HG02943 (cell line): ENCODE data around the gene ZNF350.
"Not testable (repeated sequence)": the region's sequence is repeated elsewhere in the genome, so short reads cannot be mapped to it uniquely, and the experiment has no call there.

ENCODE experiments used
- ATAC-seq: cut with Tn5 transposase; IDR thresholded peaks from one replicate; pipeline ENCODE4 v1.9.1; 2021; ENCODE audit warnings: mild to moderate bottlenecking, low read depth, moderate library complexity; ENCODE audit not compliant: unreplicated experiment

The ZNF350 gene

GRCh38 chr19:51986309-51987291 lies at the start of gene ZNF350:
Gene ZNF350 (minus strand): TSS chr19:51986840. CDS start chr19:51974360, 12,480 bp downstream.
- ATAC-seq, result peak; percentile 90

GRCh38 chr19:52034051-52034728 lies 47.5 kb upstream of the ZNF350 start:
- ATAC-seq, result no peak

DNA sequence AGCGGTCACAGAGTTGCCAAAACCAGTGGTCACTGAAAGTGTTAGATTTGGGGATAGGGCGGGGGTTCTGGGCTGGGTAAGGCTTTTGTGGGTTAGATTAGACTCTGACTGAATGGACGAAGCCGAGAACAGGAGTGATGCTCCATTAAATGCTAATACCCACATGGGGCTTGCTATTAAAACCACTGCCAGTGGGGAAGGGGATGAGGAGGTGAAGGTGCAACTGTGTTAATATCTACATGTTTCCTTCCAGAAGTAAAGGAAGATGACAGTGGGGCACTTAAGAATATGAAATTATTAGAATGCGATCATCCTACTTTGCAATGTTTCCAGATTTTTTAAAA lies 42.1 kb upstream of the ZNF350 start:
- peak; percentile 20 for ATAC-seq

DNA sequence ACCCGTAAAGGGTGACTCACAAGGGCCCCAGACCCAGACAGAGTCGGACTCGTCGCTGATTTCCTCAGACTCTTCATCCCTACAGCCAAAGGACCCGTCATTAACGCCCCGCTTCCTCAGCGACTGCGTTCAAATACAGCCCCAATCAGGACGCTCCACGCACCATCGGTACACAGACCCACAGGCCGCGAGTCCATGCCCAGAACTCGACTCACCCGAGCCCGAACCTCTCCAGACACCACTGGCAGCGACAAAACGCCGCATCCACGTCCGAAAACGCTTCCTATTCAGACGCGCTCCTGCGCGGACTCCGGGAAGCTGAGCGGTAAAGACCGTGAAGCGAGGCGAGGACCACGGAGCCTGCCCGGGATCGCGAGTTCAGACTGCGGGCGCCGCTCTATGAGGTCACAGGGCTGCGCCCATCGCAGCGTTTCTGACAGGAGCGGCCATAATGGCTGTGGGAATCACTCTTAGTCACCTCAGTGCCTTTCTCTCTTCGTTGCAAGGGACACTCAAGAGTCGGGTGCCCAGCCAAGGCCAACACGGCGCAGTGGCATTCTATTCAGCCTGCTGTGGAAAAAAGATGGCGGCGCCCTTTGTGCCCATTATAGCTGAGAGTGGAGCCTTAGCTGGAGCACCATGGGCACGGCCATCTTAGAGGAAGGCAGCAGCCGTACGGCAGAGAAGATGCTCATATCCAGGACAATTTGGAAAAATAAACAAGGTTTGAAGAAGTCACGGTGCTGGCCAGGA lies 41.6 kb upstream of the ZNF350 start, which contains the start of gene ZNF614:
Gene ZNF614 (minus strand): TSS at position 353 of the 753 bp plus-strand sequence. CDS start 2,634 bp downstream, outside the sequence.
- ATAC-seq, result peak; percentile 83

DNA sequence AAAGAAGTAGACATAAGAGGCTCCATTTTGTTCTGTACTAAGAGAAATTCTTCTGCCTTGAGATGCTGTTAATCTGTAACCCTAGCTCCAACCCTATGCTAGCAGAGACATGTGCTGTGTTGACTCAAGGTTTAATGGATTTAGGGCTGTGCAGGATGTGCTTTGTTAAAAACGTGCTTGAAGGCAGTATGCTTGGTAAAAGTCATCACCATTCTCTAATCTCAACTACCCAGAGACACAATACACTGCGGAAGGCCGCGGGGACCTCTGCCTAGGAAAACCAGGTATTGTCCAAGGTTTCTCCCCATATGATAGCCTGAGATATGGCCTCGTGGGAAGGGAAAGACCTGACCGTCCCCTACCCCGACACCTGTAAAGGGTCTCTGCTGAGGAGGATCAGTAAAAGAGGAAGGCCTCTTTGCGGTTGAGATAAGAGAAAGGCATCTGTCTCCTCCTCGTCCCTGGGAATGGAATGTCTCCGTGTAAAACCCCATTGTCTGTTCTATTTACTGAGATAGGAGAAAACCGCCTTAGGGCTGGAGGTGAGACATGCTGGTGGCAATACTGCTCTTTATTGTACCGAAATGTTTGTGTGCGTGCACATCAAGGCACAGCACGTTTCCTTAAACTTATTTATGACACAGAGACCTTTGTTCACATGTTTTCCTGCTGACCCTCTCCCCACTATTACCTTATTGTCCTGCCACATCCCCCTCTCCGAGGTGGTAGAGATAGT lies 39.8 kb upstream of the ZNF350 start:
- not testable (repeated sequence) for ATAC-seq

- not testable (repeated sequence) for ATAC-seq
These were observed 37.8 kb upstream of the ZNF350 start for GRCh38 chr19:52024478-52024877.

- ATAC-seq, result no peak
These were observed 35.6 kb upstream of the ZNF350 start for GRCh38 chr19:52022193-52022592.

DNA sequence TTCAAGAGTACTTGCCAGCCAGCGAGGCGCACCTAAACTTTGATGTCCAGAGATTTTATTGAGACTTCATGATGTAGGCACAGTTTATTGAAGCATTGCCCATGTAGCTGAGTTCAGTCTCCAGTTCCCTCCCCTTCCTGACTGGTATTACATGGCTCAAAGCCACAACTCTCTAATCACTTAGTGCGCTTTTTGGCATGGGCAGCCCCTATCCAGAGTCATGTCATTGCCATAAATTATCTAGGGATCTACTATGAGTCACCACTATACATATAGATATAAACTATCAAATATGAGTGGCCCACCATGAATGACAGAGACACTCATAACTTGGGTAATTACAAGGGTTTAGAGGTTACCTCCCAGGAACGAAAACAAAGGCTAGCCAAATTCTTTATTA lies 33.9 kb upstream of the ZNF350 start:
- no peak for ATAC-seq

DNA sequence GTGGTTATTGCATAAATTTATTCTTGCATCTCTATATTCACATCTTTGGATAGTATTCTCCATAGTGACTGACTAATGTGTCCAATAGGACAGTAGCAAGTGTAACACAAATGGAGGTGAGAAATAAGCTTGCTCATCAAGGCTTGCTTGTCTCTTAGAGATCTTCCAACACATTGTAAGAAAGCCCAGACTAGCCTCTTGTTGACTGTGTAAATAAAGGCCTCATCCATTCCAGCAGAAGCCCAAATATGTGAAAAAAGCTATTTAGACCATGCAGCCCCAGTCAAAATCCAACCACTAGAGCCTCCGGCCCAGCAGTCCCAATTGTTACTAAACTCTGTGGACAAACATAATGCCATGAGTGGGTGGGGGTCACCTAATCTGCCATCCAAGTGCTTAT lies 24.0 kb upstream of the ZNF350 start:
- ATAC-seq, result no peak

- peak; percentile 74 for ATAC-seq
These were observed 21.3 kb upstream of the ZNF350 start, which contains the start of gene ZNF615 for GRCh38 chr19:52007806-52008557. Gene ZNF615 (minus strand): TSS chr19:52008211. CDS start chr19:52003711, 4,500 bp downstream.

DNA sequence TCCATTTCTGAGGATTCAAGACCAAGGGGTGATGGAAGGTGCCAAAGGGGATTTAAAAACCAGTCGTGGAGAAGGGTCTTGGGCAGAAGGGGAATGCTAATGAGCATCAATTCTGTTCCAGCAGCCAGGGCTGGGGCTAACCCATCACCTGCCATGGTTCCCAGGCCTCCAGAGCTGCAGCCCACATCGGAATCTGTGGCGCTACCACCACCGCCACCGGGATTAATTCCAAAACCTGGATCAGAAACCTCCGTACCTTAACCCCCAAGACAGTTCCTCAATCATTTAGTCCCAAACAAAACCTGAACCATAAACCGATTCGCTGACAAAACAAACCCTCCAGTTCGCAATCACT lies 20.8 kb upstream of the ZNF350 start:
- no peak for ATAC-seq

DNA sequence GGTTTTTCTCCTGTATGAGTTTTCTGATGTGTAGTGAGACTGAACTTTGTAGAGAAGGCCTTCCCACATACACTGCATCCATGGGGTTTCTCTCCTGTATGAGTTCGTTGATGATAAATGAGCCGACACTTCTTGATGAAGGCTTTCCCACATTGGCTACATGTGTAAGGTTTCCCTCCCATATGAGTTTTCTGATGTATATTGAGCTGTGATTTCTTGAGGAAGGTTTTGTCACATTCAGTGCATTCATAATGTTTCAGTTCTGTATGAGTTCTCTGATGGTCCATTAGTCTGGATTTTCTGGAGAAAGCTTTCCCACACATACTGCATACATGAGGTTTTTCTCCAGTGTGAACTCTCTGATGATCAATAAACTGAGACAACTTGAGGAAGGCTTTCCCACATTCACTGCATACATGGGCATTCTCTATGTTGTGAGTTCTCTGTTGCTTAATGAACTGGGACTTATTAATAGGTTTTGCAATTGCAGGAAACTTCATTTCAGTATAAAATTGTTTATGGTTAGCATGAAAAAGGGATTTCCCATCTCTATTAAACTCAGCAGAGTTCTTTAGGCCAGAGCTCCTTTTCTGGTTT lies 7.5 kb upstream of the ZNF350 start:
- no peak for ATAC-seq

GRCh38 chr19:51993422-51993821 lies 6.8 kb upstream of the ZNF350 start:
- no peak for ATAC-seq

DNA sequence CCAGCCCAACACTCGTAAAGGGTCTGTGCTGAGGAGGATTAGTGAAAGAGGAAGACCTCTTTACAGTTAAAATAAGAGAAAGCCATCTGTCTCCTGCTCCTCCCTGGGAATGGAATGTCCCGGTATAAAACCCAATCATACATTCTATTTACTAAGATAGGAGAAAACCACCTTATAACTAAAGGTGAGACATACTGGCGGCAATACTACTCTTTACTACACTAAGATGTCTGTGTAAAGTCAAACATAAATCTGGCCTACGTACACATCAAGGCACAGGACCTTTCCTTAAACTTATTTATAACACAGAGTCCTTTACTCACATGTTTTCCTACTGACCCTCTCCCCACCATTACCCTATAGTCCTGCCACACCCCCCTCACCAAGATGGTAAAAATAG lies 3.3 kb downstream of the ZNF350 start:
- no peak for ATAC-seq

DNA sequence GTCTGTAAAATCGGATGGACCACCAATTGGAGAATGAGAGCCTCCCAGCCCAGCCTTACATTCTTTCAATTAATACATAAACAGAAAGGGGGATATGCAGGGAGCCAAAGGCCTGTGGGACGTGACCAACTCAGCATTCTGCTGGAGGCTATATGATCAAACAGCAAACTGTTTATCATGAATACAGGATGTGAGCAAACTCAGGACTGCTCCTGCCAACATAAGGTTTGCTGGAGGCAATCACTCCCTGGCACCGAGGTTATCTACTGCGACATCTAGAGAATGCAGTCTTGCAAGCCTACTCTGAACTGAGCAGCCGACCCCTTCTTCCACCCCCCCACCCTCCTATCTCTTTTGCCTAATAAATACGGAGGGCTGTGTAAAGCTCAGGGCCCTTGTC lies 5.7 kb downstream of the ZNF350 start:
- ATAC-seq, result not testable (repeated sequence)

DNA sequence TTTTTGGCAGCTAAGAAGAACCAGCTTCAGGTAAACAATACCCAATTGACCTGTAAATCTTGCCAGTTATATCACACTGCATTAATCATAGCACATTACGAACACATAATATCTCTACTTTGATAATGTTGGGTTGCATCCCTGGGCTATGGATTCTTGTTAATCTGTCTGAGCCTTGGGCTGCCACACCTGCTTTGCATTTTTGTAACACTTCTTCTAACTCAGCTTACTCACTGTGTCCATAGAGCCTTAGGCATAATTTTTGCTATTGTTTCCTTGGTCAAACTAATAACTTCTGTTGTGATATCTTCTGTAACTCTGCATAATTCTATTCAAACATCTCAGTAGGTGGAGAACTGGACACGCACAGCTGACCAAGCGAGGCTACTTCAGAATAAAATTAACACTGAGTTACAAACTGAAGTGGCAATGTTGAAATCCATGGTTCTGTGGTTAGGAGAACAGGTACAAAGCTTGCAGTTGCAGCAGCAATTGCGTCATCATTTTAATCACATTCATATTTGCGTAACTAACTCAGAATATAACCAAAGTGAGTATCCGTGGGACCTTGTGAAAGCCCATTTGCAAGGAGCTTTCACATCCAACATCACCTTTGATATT lies 6.4 kb downstream of the ZNF350 start:
- no peak for ATAC-seq

GRCh38 chr19:51978882-51979281 lies 7.8 kb downstream of the ZNF350 start:
- ATAC-seq, result no peak

DNA sequence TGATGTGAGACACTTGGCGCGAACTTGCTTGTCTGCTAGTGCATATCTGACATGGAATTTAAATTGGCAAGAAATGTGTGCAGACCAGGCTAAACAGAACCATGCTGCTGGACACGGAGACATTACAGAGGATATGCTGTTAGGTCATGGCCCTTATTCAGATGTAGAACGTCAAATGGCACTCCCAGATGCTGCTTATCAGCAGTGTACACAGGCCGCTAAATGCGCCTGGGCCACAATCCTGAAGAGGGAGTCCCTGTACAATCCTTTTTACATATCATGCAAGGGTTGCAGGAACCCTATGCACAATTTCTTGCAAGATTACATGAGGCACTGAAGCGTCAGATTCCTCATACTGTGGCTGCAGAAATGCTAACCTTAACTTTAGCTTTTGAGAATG lies 9.3 kb downstream of the ZNF350 start:
- ATAC-seq, result no peak

- ATAC-seq, result no peak
These were observed 9.8 kb downstream of the ZNF350 start for GRCh38 chr19:51976852-51977251.
